Panc1 (cell line): Measurements from ENCODE around the gene CSNK2A3. TPM values are rescaled to one million over a fixed set of nuclear protein-coding genes. Genes with fewer than 3 reads are reported as not detected.

Experiments used
- ATAC-seq: fragments of 200-7000 bp; cut with Tn5 transposase; 2 replicates; pipeline ENCODE4 v1.9.1; 2020; ENCODE audit warnings: mild to moderate bottlenecking, moderate library complexity
- BruUV-seq: library from RNA; stranded (reverse); fragments of 400-500 nt; replicated peaks from 2 replicates; lab custom pipeline; 2021; lab: Mats Ljungman, UMichigan
- CTCF ChIA-PET: fragments of 300-600 bp; sonication (Branson Sonifier 250); formaldehyde crosslinking; loops from one replicate; lab custom pipeline; 2022; ENCODE audit warnings: antibody characterized with exemption; lab: Charles Lee
- POLR2A ChIA-PET: fragments of 300-600 bp; sonication (Branson Sonifier 250); formaldehyde crosslinking; loops from one replicate; lab custom pipeline; 2022; ENCODE audit warnings: antibody characterized with exemption; lab: Charles Lee
- DNase-seq: peaks from one replicate; pipeline ENCODE4 v3.0.0-alpha.2; 2010; ENCODE audit warnings: low read depth, low spot score
- H3K27ac ChIP-seq: 2 replicates; pipeline ENCODE4 v1.5.1; 2011; ENCODE audit warnings: mild to moderate bottlenecking, low read length, inconsistent platforms
- H3K27me3 ChIP-seq: fragments of 200-500 bp; sonication (Bioruptor generic); 2 replicates; pipeline ENCODE4 v1.6.0; 2014; ENCODE audit warnings: low read length, inconsistent platforms; ENCODE audit not compliant: control insufficient read depth, insufficient read depth
- H3K36me3 ChIP-seq: fragments of 200-500 bp; sonication (Bioruptor generic); 2 replicates; pipeline ENCODE4 v1.5.1; 2014; ENCODE audit warnings: inconsistent platforms, mild to moderate bottlenecking, low read length, moderate library complexity; ENCODE audit not compliant: control insufficient read depth, insufficient read depth
- H3K4me1 ChIP-seq: 2 replicates; pipeline ENCODE4 v1.5.1; 2011; ENCODE audit warnings: inconsistent platforms, mild to moderate bottlenecking, low read length, moderate library complexity; ENCODE audit not compliant: control insufficient read depth, insufficient read depth
- H3K4me3 ChIP-seq, 2 experiments: 2 replicates each; pipeline ENCODE4 v1.5.1; 2011 to 2012; ENCODE audit warnings: low read depth in 2 of 2, low read length in 2 of 2, mild to moderate bottlenecking in 2 of 2, inconsistent platforms in 1 of 2, moderate library complexity in 1 of 2
- H3K9me3 ChIP-seq: fragments of 200-500 bp; sonication (Bioruptor generic); 2 replicates; pipeline ENCODE4 v1.5.1; 2014; ENCODE audit warnings: low read depth, mild to moderate bottlenecking, inconsistent platforms, low read length, moderate library complexity; ENCODE audit not compliant: control insufficient read depth, insufficient read depth
- CTCF ChIP-seq: fragments of 450-650 bp; IDR thresholded peaks from 2 replicates; pipeline ENCODE4 v1.5.1; 2017; ENCODE audit warnings: mild to moderate bottlenecking
- POLR2AphosphoS5 ChIP-seq: IDR thresholded peaks from 2 replicates; pipeline ENCODE4 v1.6.1; 2012; ENCODE audit warnings: mild to moderate bottlenecking, low read depth, low read length, moderate library complexity
- REST ChIP-seq, 2 experiments: IDR thresholded peaks; 2 replicates each; pipeline ENCODE4 v1.6.1; 2011 to 2012; ENCODE audit warnings: low read depth in 2 of 2, control low read depth in 1 of 2, low read length in 1 of 2, mild to moderate bottlenecking in 1 of 2, moderate library complexity in 1 of 2; ENCODE audit not compliant: insufficient read depth in 1 of 2
- SIN3A ChIP-seq: IDR thresholded peaks from 2 replicates; pipeline ENCODE4 v1.6.1; 2012; ENCODE audit warnings: low read depth, mild to moderate bottlenecking, low read length, moderate library complexity, borderline replicate concordance; ENCODE audit not compliant: insufficient read depth
- TCF7L2 ChIP-seq: IDR thresholded peaks from 2 replicates; pipeline ENCODE4 v1.6.1; 2011; ENCODE audit warnings: mild to moderate bottlenecking, low read depth, low read length, inconsistent platforms
- in situ Hi-C: cut with HindIII; loops from 2 replicates; pipeline ENCODE4 v1.10.0; 2016; ENCODE audit warnings: low sequenced_read_pairs, low pct_unique_long_range_greater_than_20kb
- intact Hi-C: fragments of 100-400 bp; cut with micrococcal nuclease; formaldehyde crosslinking; loops from one replicate; pipeline ENCODE4 v1.10.0; 2022; ENCODE audit not compliant: unreplicated experiment
- total RNA-seq: library from RNA; stranded (reverse); gene quantifications from one replicate; pipeline ENCODE4 v1.2.1, GENCODE V29; 2021; ENCODE audit not compliant: unreplicated experiment

CSNK2A3 gene
- total RNA-seq, 1 experiment from 2014 or later, result 2.6 TPM

- Histone ChIP-seq H3K9me3 (no peaks in the 10 kb centered on the region), H3K4me1 (peaks cover 16% of the 10 kb centered on the region), H3K4me3 (no peak overlapping the region), H3K27ac (no peak overlapping the region), H3K36me3 (no peaks in the 10 kb centered on the region), H3K27me3 (no peaks in the 10 kb centered on the region)
- BruUV-seq, result no TSS peak
- DNase-seq (no peak), ATAC-seq (no peak)
- TF ChIP-seq REST (IDR thresholded peaks at IDR 0.05; ENCODE audit: insufficient read depth in 1 of 2, low read depth in 2 of 2, low read length in 1 of 2) (no peak), SIN3A (no peak), POLR2AphosphoS5 (no peak), CTCF (no peak), TCF7L2 (no peak)
- ChIA-PET CTCF (no interaction called here), POLR2A (no interaction called here)
- in situ Hi-C loops (no loop called here), intact Hi-C loops (no loop called here)
These were observed 20.8 kb downstream of the CSNK2A3 start for GRCh38 chr11:11332141-11332710.

- POLR2A ChIA-PET, result no interaction called here
- no peak overlapping the region for H3K27ac ChIP-seq
- CTCF ChIA-PET, result no interaction called here
- no peak for ATAC-seq
- no peaks in the 10 kb centered on the region for H3K36me3 ChIP-seq
- no peaks in the 10 kb centered on the region for H3K9me3 ChIP-seq
- intact Hi-C loops, result no loop called here
- in situ Hi-C loops, result no loop called here
- no peak for DNase-seq
- TF ChIP-seq POLR2AphosphoS5 (no peak), CTCF (no peak), TCF7L2 (no peak), REST (IDR thresholded peaks at IDR 0.05; ENCODE audit: insufficient read depth in 1 of 2, low read depth in 2 of 2, low read length in 1 of 2) (no peak), SIN3A (no peak)
- BruUV-seq, result no TSS peak
- no peaks in the 10 kb centered on the region for H3K4me1 ChIP-seq
- no peaks in the 10 kb centered on the region for H3K27me3 ChIP-seq
- no peak overlapping the region for H3K4me3 ChIP-seq
These were observed 23.8 kb downstream of the CSNK2A3 start for GRCh38 chr11:11329062-11329806.
